Caco-2 (cell line): ENCODE results near the gene S100A6. TPM values are rescaled to one million over a fixed set of nuclear protein-coding genes. Genes with fewer than 3 reads are reported as not detected.

Experiments
- BruUV-seq: library from RNA; stranded (reverse); fragments of 400-500 nt; replicated peaks from 2 replicates; lab custom pipeline; 2021; lab: Mats Ljungman, UMichigan
- CTCF ChIA-PET: fragments of 300-600 bp; sonication (Branson Sonifier 250); formaldehyde crosslinking; loops from one replicate; lab custom pipeline; 2022; ENCODE audit warnings: antibody characterized with exemption; lab: Charles Lee
- POLR2A ChIA-PET: fragments of 300-600 bp; sonication (Branson Sonifier 250); formaldehyde crosslinking; loops from one replicate; lab custom pipeline; 2022; ENCODE audit warnings: antibody characterized with exemption; lab: Charles Lee
- DNase-seq, 2 experiments: peaks; one replicate each; pipeline versions ENCODE4 v3.0.0 to v3.0.0-alpha.2; 2020 to 2022
- H3K27me3 ChIP-seq: replicated peaks from 2 replicates; pipeline ENCODE4 v1.6.0; 2011; ENCODE audit warnings: low read length; ENCODE audit not compliant: control insufficient read depth, insufficient read depth
- H3K36me3 ChIP-seq: 2 replicates; pipeline ENCODE4 v1.5.1; 2011; ENCODE audit warnings: low read length; ENCODE audit not compliant: control insufficient read depth, insufficient read depth
- H3K4me1 ChIP-seq: fragments of 250-450 bp; sonication (Bioruptor Pico); 2 replicates; pipeline ENCODE4 v1.5.1; 2020; ENCODE audit warnings: mild to moderate bottlenecking
- H3K4me3 ChIP-seq: 2 replicates; pipeline ENCODE4 v1.5.1; 2011; ENCODE audit warnings: low read depth, mild to moderate bottlenecking, control low read depth, low read length
- H3K9me3 ChIP-seq: fragments of 250-450 bp; sonication (Bioruptor Pico); 2 replicates; pipeline ENCODE4 v1.5.1; 2020; ENCODE audit warnings: mild to moderate bottlenecking, moderate library complexity
- H3K27ac Mint-ChIP-seq: one replicate; pipeline ENCODE4 v1.8.0; 2022; ENCODE audit warnings: mixed read lengths; ENCODE audit not compliant: unreplicated experiment
- H3K27me3 Mint-ChIP-seq: one replicate; pipeline ENCODE4 v1.8.0; 2022; ENCODE audit warnings: mixed read lengths; ENCODE audit not compliant: insufficient read depth, unreplicated experiment
- H3K36me3 Mint-ChIP-seq: one replicate; pipeline ENCODE4 v1.8.0; 2022; ENCODE audit warnings: mild to moderate bottlenecking, mixed read lengths; ENCODE audit not compliant: insufficient read depth, unreplicated experiment
- H3K4me1 Mint-ChIP-seq: one replicate; pipeline ENCODE4 v1.8.0; 2022; ENCODE audit warnings: low read depth, mixed read lengths; ENCODE audit not compliant: unreplicated experiment
- H3K4me3 Mint-ChIP-seq: one replicate; pipeline ENCODE4 v1.8.0; 2022; ENCODE audit warnings: mild to moderate bottlenecking, moderate library complexity, mixed read lengths; ENCODE audit not compliant: unreplicated experiment
- H3K9me3 Mint-ChIP-seq: one replicate; pipeline ENCODE4 v1.8.0; 2022; ENCODE audit warnings: mixed read lengths; ENCODE audit not compliant: unreplicated experiment
- CTCF ChIP-seq, 2 experiments: fragments of 200-600 bp in 1 of 2; IDR thresholded peaks; 1 replicate in 1 of 2; 2 replicates in 1 of 2; pipeline versions ENCODE4 v1.5.1 to v1.8.0; 2011 to 2022; ENCODE audit warnings: antibody characterized with exemption in 1 of 2, control low read depth in 1 of 2, inconsistent platforms in 1 of 2, low read depth in 1 of 2, low read length in 1 of 2, mild to moderate bottlenecking in 1 of 2, moderate library complexity in 1 of 2; ENCODE audit not compliant: insufficient read depth in 1 of 2, severe bottlenecking in 1 of 2, unreplicated experiment in 1 of 2
- intact Hi-C: fragments of 100-400 bp; cut with micrococcal nuclease; formaldehyde crosslinking; loops from one replicate; pipeline ENCODE4 v1.10.0; 2022; ENCODE audit not compliant: unreplicated experiment
- total RNA-seq: library from RNA; stranded (reverse); gene quantifications from 2 replicates; pipeline ENCODE4 v1.2.3, GENCODE V29; 2022

S100A6 gene
- total RNA-seq, 1 experiment from 2014 or later, result 432 TPM

- Histone ChIP-seq H3K4me1 (peaks cover 58% of the 10 kb centered on the region), H3K27me3 (no peaks in the 10 kb centered on the region), H3K9me3 (no peaks in the 10 kb centered on the region), H3K4me3 (no peak within 1 kb of the TSS), H3K36me3 (no peaks in the 10 kb centered on the region)
- no peak for TF ChIP-seq CTCF (IDR thresholded peaks at IDR 0.05; ENCODE audit: insufficient read depth in 1 of 2, low read depth in 1 of 2, low read length in 1 of 2, severe bottlenecking in 1 of 2, unreplicated experiment in 1 of 2)
- no peaks in the 10 kb centered on the region for H3K9me3 Mint-ChIP-seq
- peaks cover 50% of the 10 kb centered on the region for H3K4me1 Mint-ChIP-seq
- CTCF ChIA-PET, result interaction anchor here (0.6 to 1.2 kb wide), 16 partner anchors 10 to 227 kb away, joined by 3 to 9 read pairs (median 5); partner anchors contain the start of genes CHTOP, S100A13, S100A16 and S100A6
- peak within 1 kb of the TSS; percentile 34 for H3K4me3 Mint-ChIP-seq
- TSS peak; percentile 29 for BruUV-seq
- no peaks in the 10 kb centered on the region for H3K27me3 Mint-ChIP-seq
- H3K36me3 Mint-ChIP-seq, result peaks cover 15% of the 10 kb centered on the region
- H3K27ac Mint-ChIP-seq, result peak within 1 kb of the TSS; percentile 98
- peak in 1 of 2 experiments; percentile 52 for DNase-seq
- intact Hi-C loops, result loop anchor here (1.0 to 10.0 kb wide), 3 partner anchors 13 to 211 kb away; partner anchors contain the start of genes S100A4 and S100A9
- POLR2A ChIA-PET, result interaction anchor here (0.5 to 1.5 kb wide), 16 partner anchors 10 to 412 kb away, joined by 3 to 14 read pairs (median 6); partner anchors contain the start of genes CHTOP, JTB, S100A13 and S100A14
Measured at GRCh38 chr1:153565529-153566374, 30.0 kb upstream of the S100A6 start, which contains the start of gene S100A2. S100A2 (minus strand) TSS chr1:153565844; CDS start chr1:153563877, 1,967 bp downstream.

GRCh38 chr1:153563991-153564390 lies 28.2 kb upstream of the S100A6 start:
- H3K27ac Mint-ChIP-seq, result peak overlapping the region; percentile 98

More at GRCh38 chr1:153563991-153564390, 28.2 kb upstream of the S100A6 start:
- DNase-seq, result no peak
- H3K4me1 ChIP-seq, result peaks cover 48% of the 10 kb centered on the region
- no peaks in the 10 kb centered on the region for H3K36me3 ChIP-seq
- POLR2A ChIA-PET, result no interaction called here
- H3K4me3 ChIP-seq, result no peak overlapping the region
- no peaks in the 10 kb centered on the region for H3K9me3 ChIP-seq
- Mint-ChIP-seq H3K36me3 (peaks cover 15% of the 10 kb centered on the region), H3K9me3 (no peaks in the 10 kb centered on the region), H3K4me1 (peaks cover 39% of the 10 kb centered on the region), H3K27me3 (no peaks in the 10 kb centered on the region), H3K4me3 (no peak overlapping the region)
- no peak for TF ChIP-seq CTCF (IDR thresholded peaks at IDR 0.05; ENCODE audit: insufficient read depth in 1 of 2, low read depth in 1 of 2, low read length in 1 of 2, severe bottlenecking in 1 of 2, unreplicated experiment in 1 of 2)
- CTCF ChIA-PET, result interaction anchor here (0.6 kb wide), 1 partner anchor 164 kb away, joined by 3 read pairs; the partner anchor contains the start of gene INTS3
- intact Hi-C loops, result loop anchor here (10.0 kb wide), 1 partner anchor 209 kb away; the partner anchor contains the start of gene S100A9
- BruUV-seq, result no TSS peak
- no peaks in the 10 kb centered on the region for H3K27me3 ChIP-seq
